Ishikawa (cell line): ENCODE results near the gene SART3.

ENCODE experiments used
- CEBPB ChIP-seq: IDR thresholded peaks from 2 replicates; pipeline ENCODE4 v1.6.1; 2012
- CREB1 ChIP-seq: IDR thresholded peaks from 2 replicates; pipeline ENCODE4 v1.6.1; 2012; ENCODE audit warnings: low read depth
- EGR1 ChIP-seq: IDR thresholded peaks from 2 replicates; pipeline ENCODE4 v1.6.1; 2012
- EP300 ChIP-seq: IDR thresholded peaks from 2 replicates; pipeline ENCODE4 v1.6.1; 2012; ENCODE audit warnings: borderline replicate concordance
- NFIC ChIP-seq: IDR thresholded peaks from 2 replicates; pipeline ENCODE4 v1.6.1; 2012
- TCF12 ChIP-seq: IDR thresholded peaks from 2 replicates; pipeline ENCODE4 v1.6.1; 2012; ENCODE audit warnings: low read depth
- TEAD4 ChIP-seq: IDR thresholded peaks from 2 replicates; pipeline ENCODE4 v1.6.1; 2012
- YY1 ChIP-seq: IDR thresholded peaks from 2 replicates; pipeline ENCODE4 v1.6.1; 2012; ENCODE audit warnings: low read depth
- ZBTB7A ChIP-seq: IDR thresholded peaks from 2 replicates; pipeline ENCODE4 v1.6.1; 2012; ENCODE audit warnings: low read depth
- TF ChIP-seq, protein P1 (sequence below): IDR thresholded peaks from 2 replicates; pipeline ENCODE4 v1.6.1; 2012
- TF ChIP-seq, protein P2 (sequence below): IDR thresholded peaks from 2 replicates; pipeline ENCODE4 v1.6.1; 2012; ENCODE audit warnings: low read depth, mild to moderate bottlenecking
- TF ChIP-seq, protein P3 (sequence below): IDR thresholded peaks from 2 replicates; pipeline ENCODE4 v1.6.1; 2012

DNA sequence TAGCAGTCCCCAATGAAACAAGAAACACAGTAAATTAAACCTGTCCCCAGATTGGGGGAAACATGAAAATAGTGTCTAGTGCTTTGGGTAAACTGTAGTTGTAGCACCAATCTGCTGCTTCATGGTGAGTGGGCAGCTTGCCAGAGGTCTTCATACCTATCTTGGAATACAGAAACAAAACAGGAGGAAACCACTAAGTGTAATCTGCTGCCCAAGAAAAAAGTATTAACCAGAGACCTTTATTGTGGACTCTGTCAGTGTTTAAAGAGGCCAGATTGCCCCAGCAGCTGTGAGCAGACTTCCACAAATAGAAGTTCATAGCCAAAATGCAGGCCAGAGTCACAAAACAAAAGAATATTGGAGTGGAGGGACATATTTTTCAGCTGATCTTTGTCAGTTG is 3.8 kb upstream of the SART3 start:
- no peak for TF ChIP-seq CREB1
- TF ChIP-seq TEAD4 = no peak
- TF ChIP-seq, protein P1, sequence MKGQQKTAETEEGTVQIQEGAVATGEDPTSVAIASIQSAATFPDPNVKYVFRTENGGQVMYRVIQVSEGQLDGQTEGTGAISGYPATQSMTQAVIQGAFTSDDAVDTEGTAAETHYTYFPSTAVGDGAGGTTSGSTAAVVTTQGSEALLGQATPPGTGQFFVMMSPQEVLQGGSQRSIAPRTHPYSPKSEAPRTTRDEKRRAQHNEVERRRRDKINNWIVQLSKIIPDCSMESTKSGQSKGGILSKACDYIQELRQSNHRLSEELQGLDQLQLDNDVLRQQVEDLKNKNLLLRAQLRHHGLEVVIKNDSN = no peak
- TF ChIP-seq EP300 = no peak
- no peak for TF ChIP-seq TCF12
- no peak for TF ChIP-seq ZBTB7A
- TF ChIP-seq, protein P2, sequence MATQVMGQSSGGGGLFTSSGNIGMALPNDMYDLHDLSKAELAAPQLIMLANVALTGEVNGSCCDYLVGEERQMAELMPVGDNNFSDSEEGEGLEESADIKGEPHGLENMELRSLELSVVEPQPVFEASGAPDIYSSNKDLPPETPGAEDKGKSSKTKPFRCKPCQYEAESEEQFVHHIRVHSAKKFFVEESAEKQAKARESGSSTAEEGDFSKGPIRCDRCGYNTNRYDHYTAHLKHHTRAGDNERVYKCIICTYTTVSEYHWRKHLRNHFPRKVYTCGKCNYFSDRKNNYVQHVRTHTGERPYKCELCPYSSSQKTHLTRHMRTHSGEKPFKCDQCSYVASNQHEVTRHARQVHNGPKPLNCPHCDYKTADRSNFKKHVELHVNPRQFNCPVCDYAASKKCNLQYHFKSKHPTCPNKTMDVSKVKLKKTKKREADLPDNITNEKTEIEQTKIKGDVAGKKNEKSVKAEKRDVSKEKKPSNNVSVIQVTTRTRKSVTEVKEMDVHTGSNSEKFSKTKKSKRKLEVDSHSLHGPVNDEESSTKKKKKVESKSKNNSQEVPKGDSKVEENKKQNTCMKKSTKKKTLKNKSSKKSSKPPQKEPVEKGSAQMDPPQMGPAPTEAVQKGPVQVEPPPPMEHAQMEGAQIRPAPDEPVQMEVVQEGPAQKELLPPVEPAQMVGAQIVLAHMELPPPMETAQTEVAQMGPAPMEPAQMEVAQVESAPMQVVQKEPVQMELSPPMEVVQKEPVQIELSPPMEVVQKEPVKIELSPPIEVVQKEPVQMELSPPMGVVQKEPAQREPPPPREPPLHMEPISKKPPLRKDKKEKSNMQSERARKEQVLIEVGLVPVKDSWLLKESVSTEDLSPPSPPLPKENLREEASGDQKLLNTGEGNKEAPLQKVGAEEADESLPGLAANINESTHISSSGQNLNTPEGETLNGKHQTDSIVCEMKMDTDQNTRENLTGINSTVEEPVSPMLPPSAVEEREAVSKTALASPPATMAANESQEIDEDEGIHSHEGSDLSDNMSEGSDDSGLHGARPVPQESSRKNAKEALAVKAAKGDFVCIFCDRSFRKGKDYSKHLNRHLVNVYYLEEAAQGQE = no peak
- no peak for TF ChIP-seq EGR1
- TF ChIP-seq CEBPB = no peak
- TF ChIP-seq YY1 = no peak
- TF ChIP-seq, protein P3, sequence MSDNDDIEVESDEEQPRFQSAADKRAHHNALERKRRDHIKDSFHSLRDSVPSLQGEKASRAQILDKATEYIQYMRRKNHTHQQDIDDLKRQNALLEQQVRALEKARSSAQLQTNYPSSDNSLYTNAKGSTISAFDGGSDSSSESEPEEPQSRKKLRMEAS = no peak
- TF ChIP-seq NFIC = no peak
